Measurements from ENCODE around the gene C19orf38.
"Not testable (repeated sequence)": the region's sequence is repeated elsewhere in the genome, so short reads cannot be mapped to it uniquely, and the experiment has no call there.

DNA sequence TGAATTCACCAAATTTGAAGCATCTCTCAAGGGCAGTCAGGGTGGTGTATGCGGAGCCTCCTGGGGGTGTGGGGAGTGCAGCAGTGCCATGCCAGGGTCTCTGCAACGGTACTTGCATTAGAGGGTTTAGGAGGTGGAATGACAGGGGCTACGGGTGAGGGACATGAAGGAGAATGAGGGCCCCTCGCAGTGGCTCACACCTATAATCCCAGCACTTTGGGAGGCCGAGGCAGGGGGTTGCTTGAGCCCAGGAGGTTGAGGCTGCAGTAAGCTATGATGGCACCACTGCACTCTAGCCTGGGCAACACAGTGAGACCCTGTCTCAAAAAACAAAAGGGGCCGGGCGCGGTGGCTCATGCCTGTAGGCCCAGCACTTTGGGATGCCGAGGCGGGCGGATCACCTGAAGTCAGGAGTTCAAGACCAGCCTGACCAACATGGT lies 21.7 kb downstream of the C19orf38 start:
- not testable (repeated sequence) for TF ChIP-seq FOXA1 (IDR thresholded peaks at IDR 0.05; ENCODE audit: borderline replicate concordance); POLR2A (conservative IDR thresholded peaks at IDR 0.05); ZZZ3 (IDR thresholded peaks at IDR 0.05); TBL1XR1 (IDR thresholded peaks at IDR 0.05; ENCODE audit: low read length in 2 of 2); EZH2 (IDR thresholded peaks at IDR 0.05; ENCODE audit: borderline replicate concordance, low read depth, low read length); TAF7 (tag; IDR thresholded peaks at IDR 0.05); SIX5 (IDR thresholded peaks at IDR 0.05; ENCODE audit: borderline replicate concordance in 1 of 2, insufficient read depth in 1 of 2, low read depth in 1 of 2, low read length in 2 of 2); ZNF408 (CRISPR knock-in tag; IDR thresholded peaks at IDR 0.05; ENCODE audit: low read depth)
- TF ChIP-seq, protein P1, sequence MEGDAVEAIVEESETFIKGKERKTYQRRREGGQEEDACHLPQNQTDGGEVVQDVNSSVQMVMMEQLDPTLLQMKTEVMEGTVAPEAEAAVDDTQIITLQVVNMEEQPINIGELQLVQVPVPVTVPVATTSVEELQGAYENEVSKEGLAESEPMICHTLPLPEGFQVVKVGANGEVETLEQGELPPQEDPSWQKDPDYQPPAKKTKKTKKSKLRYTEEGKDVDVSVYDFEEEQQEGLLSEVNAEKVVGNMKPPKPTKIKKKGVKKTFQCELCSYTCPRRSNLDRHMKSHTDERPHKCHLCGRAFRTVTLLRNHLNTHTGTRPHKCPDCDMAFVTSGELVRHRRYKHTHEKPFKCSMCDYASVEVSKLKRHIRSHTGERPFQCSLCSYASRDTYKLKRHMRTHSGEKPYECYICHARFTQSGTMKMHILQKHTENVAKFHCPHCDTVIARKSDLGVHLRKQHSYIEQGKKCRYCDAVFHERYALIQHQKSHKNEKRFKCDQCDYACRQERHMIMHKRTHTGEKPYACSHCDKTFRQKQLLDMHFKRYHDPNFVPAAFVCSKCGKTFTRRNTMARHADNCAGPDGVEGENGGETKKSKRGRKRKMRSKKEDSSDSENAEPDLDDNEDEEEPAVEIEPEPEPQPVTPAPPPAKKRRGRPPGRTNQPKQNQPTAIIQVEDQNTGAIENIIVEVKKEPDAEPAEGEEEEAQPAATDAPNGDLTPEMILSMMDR (IDR thresholded peaks at IDR 0.05 in 2 of 3, conservative IDR thresholded peaks at IDR 0.05 in 1 of 3; ENCODE audit: insufficient read depth in 2 of 3, low read depth in 1 of 3, low read length in 3 of 3): not testable (repeated sequence)
- TF ChIP-seq, protein P2, sequence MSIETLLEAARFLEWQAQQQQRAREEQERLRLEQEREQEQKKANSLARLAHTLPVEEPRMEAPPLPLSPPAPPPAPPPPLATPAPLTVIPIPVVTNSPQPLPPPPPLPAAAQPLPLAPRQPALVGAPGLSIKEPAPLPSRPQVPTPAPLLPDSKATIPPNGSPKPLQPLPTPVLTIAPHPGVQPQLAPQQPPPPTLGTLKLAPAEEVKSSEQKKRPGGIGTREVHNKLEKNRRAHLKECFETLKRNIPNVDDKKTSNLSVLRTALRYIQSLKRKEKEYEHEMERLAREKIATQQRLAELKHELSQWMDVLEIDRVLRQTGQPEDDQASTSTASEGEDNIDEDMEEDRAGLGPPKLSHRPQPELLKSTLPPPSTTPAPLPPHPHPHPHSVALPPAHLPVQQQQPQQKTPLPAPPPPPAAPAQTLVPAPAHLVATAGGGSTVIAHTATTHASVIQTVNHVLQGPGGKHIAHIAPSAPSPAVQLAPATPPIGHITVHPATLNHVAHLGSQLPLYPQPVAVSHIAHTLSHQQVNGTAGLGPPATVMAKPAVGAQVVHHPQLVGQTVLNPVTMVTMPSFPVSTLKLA (conservative IDR thresholded peaks at IDR 0.05): not testable (repeated sequence)
- TF ChIP-seq, protein P3, sequence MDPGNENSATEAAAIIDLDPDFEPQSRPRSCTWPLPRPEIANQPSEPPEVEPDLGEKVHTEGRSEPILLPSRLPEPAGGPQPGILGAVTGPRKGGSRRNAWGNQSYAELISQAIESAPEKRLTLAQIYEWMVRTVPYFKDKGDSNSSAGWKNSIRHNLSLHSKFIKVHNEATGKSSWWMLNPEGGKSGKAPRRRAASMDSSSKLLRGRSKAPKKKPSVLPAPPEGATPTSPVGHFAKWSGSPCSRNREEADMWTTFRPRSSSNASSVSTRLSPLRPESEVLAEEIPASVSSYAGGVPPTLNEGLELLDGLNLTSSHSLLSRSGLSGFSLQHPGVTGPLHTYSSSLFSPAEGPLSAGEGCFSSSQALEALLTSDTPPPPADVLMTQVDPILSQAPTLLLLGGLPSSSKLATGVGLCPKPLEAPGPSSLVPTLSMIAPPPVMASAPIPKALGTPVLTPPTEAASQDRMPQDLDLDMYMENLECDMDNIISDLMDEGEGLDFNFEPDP (CRISPR knock-in tag; IDR thresholded peaks at IDR 0.05): not testable (repeated sequence)
- TF ChIP-seq, protein P4, sequence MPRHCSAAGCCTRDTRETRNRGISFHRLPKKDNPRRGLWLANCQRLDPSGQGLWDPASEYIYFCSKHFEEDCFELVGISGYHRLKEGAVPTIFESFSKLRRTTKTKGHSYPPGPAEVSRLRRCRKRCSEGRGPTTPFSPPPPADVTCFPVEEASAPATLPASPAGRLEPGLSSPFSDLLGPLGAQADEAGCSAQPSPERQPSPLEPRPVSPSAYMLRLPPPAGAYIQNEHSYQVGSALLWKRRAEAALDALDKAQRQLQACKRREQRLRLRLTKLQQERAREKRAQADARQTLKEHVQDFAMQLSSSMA (CRISPR knock-in tag; IDR thresholded peaks at IDR 0.05): not testable (repeated sequence)

Data from K562 (cell line).